Prostate gland (tissue), 2 donors: Measurements from ENCODE around the gene GLRX. TPM values are rescaled to one million over a fixed set of nuclear protein-coding genes. Genes with fewer than 3 reads are reported as not detected.
A peak's percentile ranks its signal among the peaks of the same experiment; 100 is the strongest.

ENCODE experiments used
- DNase-seq: peaks from one replicate; pipeline ENCODE4 v3.0.0-alpha.2; 2019; ENCODE audit warnings: low spot score
- H3K27ac ChIP-seq, 2 donors: fragments of 200-600 bp; sonication (generic); 2 replicates each; pipeline ENCODE4 v1.5.1; 2017 to 2019
- H3K27me3 ChIP-seq: fragments of 200-600 bp; sonication (generic); replicated peaks from 2 replicates; pipeline ENCODE4 v1.5.1; 2019; ENCODE audit not compliant: insufficient read depth
- H3K36me3 ChIP-seq, 2 donors: fragments of 200-600 bp; sonication (generic); 1 replicate in 1 of 2; 2 replicates in 1 of 2; pipeline versions ENCODE4 v1.5.1 to v1.8.1; 2017 to 2019
- H3K4me1 ChIP-seq: fragments of 200-600 bp; sonication (generic); replicated peaks from 2 replicates; pipeline ENCODE4 v1.5.1; 2019
- H3K4me3 ChIP-seq, 2 donors: fragments of 200-600 bp; sonication (generic); 2 replicates each; pipeline ENCODE4 v1.5.1; 2017 to 2019
- H3K9me3 ChIP-seq: fragments of 200-600 bp; sonication (generic); 2 replicates; pipeline ENCODE4 v1.5.1; 2017
- POLR2A ChIP-seq: fragments of 450-650 bp; IDR thresholded peaks from one replicate; pipeline ENCODE4 v1.6.1; 2016; ENCODE audit warnings: antibody characterized with exemption, mild to moderate bottlenecking
- POLR2AphosphoS5 ChIP-seq: sonication (generic); formaldehyde crosslinking; IDR thresholded peaks from one replicate; pipeline ENCODE4 v1.6.1; 2017; ENCODE audit warnings: antibody characterized with exemption
- WGBS: methylation state at CpG from one replicate; pipeline ENCODE4 v1.1.5; 2018; 5-methylcytosine and 5-hydroxymethylcytosine counted together
- intact Hi-C: fragments of 100-400 bp; cut with DNase I; formaldehyde crosslinking; loops from one replicate; pipeline ENCODE4 v1.14.2; 2022
- total RNA-seq, 2 donors: library from RNA; depleted of rRNA; stranded (reverse); fragments of >200 nt; gene quantifications; one replicate each; pipeline ENCODE4 v1.1.0, GENCODE V29; 2016
- TF ChIP-seq, protein P1 (sequence below), 4 experiments: fragments of 200-600 bp in 2 of 4; fragments of 450-650 bp in 2 of 4; sonication (generic) in 2 of 4; IDR thresholded peaks; 1 replicate in 3 of 4; 2 replicates in 1 of 4; pipeline ENCODE4 v1.5.1; 2016 to 2019; ENCODE audit warnings: antibody characterized with exemption in 4 of 4, mild to moderate bottlenecking in 2 of 4, moderate library complexity in 2 of 4

The GLRX gene
- total RNA-seq, 2 donors from 2014 or later = 16.6 to 34.8 TPM

DNA sequence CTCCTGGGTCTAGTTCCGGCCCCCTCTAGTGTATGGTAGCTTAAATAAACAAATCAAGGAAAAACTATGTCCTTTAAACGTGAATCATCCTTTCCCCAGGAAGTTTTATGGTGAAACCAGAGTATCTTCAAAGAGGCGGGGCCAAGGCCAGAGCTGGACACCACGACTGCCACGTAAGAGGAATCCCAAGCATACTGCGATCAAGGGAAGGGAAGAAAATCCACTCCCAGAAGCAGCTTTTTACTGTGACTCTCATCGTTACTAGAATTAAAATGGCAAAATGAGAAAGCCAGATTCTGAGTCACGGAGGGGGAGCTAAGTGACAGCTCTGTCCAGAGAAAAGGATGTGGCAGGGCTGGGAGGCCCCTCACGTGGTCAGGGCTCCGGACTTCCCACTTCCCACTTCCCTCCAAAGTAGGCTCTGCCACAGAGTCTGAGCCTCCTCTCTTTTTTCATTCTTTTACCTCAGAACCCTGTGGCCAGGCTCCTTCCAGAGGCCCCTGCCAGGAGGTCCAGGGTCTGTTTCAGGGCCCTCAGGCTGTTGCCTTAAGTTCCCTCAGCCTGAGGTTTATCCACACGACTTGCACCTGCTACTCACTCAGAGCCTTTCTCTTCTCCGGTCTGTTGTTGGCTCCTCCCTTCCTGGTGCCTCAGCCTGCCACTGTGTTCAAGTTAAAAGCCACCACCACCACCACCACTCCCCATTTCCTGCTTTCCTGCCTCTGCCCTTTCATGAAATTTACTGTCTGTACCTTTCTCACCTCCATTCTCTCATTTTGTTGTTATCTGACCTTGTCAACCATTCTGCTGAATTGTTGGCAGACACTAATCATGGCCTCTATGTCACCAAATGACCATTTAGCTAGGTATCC, 1.4 kb upstream of the GLRX start:
- no peaks in the 10 kb centered on the region for H3K9me3 ChIP-seq
- no peaks in the 10 kb centered on the region for H3K36me3 ChIP-seq
- no peaks in the 10 kb centered on the region for H3K27me3 ChIP-seq
- peak overlapping the region; percentile 76 to 82 for H3K27ac ChIP-seq
- TF ChIP-seq, protein P1, sequence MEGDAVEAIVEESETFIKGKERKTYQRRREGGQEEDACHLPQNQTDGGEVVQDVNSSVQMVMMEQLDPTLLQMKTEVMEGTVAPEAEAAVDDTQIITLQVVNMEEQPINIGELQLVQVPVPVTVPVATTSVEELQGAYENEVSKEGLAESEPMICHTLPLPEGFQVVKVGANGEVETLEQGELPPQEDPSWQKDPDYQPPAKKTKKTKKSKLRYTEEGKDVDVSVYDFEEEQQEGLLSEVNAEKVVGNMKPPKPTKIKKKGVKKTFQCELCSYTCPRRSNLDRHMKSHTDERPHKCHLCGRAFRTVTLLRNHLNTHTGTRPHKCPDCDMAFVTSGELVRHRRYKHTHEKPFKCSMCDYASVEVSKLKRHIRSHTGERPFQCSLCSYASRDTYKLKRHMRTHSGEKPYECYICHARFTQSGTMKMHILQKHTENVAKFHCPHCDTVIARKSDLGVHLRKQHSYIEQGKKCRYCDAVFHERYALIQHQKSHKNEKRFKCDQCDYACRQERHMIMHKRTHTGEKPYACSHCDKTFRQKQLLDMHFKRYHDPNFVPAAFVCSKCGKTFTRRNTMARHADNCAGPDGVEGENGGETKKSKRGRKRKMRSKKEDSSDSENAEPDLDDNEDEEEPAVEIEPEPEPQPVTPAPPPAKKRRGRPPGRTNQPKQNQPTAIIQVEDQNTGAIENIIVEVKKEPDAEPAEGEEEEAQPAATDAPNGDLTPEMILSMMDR (IDR thresholded peaks at IDR 0.05) = no peak
- no peak for TF ChIP-seq POLR2A
- TF ChIP-seq POLR2AphosphoS5 = peak; percentile 10
- intact Hi-C loops = loop anchor here (5.0 kb wide), 1 partner anchor 92 kb away; the partner anchor contains the start of gene RHOBTB3
- 31% methylated on average over 12 of the region's 12 CpGs for WGBS
- H3K4me3 ChIP-seq = no peak overlapping the region
- H3K4me1 ChIP-seq = peaks cover 3% of the 10 kb centered on the region
- no peak for DNase-seq

DNA sequence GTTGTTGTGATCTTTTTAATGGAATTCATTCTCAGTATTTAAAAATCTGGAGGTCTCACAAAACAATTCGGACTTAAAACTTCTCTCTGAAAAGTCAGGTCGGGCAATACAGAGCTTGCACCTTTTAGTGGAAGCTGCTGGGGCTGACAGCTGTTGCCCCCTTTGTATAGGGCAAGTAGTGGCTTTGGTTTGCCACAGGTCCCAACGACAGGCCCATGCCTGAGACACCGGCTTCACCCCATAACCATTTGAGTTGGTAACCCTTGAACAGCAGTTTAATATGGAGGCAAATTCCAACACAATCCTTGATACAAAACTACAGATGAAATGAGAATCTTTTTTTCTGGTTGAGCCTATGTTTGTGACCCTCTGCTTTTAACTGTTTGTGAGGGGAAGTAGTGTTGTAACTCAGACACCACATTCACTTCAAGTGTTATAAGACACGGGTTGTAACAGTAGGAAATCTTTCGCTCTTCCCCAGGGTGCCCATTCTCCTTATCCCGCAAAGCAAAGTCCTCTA, 752 bp upstream of the GLRX start:
- DNase-seq = no peak
- Histone ChIP-seq H3K27me3 (no peaks in the 10 kb centered on the region), H3K36me3 (no peaks in the 10 kb centered on the region), H3K4me3 (peak overlapping the region in 1 of 2 donors; percentile 56), H3K9me3 (no peaks in the 10 kb centered on the region), H3K27ac (peak overlapping the region; percentile 76 to 82), H3K4me1 (peaks cover 3% of the 10 kb centered on the region)
- TF ChIP-seq, protein P1 (IDR thresholded peaks at IDR 0.05) = no peak
- TF ChIP-seq POLR2AphosphoS5 (no peak), POLR2A (no peak)
- WGBS = 47% methylated on average over 7 of the region's 7 CpGs
- intact Hi-C loops = loop anchor here (5.0 kb wide), 1 partner anchor 91 kb away; the partner anchor contains the start of gene RHOBTB3

DNA sequence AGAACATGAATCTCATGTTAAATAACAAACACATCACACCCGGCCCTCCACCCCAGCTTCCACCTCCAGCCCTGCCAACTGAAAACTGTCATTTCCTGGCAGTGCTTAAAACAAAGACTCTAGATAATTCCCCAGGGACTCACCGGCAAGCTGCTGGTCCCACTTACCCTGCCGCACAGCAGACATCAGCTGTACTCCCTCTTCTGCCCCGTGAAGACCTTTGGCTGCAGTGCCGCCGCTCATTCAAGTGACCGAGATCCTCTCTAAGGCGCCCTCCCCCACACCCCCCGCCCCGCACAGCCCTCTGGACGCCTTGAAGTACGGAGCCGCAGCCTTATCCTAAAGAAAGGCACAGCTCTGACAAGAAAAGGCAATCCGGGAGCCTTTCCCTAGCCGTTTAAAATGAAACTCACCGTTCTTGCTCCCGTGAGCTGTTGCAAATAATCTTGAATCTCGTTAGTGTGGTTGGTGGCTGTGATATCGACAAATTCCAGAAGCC, 434 bp downstream of the GLRX start:
- H3K36me3 ChIP-seq = no peaks in the 10 kb centered on the region
- H3K9me3 ChIP-seq = no peaks in the 10 kb centered on the region
- peaks cover 3% of the 10 kb centered on the region for H3K4me1 ChIP-seq
- peak; percentile 52 for DNase-seq
- WGBS = under 1% methylated on average over 19 of the region's 19 CpGs
- no peaks in the 10 kb centered on the region for H3K27me3 ChIP-seq
- peak overlapping the region; percentile 56 for H3K4me3 ChIP-seq
- intact Hi-C loops = loop anchor here (5.0 kb wide), 1 partner anchor 90 kb away; the partner anchor contains the start of gene RHOBTB3
- peak overlapping the region; percentile 76 to 82 for H3K27ac ChIP-seq
- TF ChIP-seq POLR2A (no peak), POLR2AphosphoS5 (no peak)
- TF ChIP-seq, protein P1 (IDR thresholded peaks at IDR 0.05) = no peak

DNA sequence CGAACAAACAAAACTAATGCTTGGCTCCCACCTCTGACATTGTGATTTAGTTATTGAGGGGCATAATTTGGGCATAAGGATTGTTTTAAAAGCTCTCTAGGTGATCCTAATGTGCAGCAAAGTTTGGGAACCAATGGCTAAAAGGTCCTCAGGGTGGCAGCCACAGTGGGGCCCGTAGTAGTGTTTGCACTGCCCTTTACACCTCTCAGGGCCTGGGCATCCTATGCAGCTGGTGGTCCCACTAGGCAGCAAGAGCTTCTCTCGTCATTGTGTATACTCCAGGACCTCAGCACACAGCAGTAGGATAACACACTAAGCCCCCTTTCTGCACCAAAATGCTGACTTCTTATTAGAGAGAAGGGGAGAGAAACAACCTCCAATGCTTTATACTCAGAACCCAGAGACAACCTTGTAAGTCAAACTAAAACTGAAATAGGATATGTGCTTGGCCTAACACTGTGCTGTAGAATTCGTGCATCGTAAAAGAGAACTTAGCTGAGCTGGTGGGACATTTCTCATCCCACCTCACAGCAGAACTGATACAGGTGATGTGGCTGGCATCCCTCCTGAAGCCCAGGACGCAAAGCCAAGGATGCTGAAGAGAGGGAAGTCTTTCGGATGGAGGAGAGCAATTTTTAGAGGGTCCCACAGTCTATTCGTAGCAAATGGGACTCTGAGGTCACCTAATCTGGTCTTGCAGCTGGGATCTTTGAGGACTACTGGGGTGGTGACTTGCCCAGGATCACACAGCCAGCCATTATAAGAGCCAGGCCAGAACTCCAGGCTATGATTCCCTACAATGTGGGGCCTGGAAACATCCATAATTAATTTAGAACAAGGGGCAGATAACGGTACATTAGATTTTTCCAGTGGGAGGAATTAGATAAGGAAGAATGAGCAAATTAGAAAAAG, 1.2 kb downstream of the GLRX start:
- peaks cover 3% of the 10 kb centered on the region for H3K4me1 ChIP-seq
- intact Hi-C loops = loop anchor here (5.0 kb wide), 1 partner anchor 89 kb away; the partner anchor contains the start of gene RHOBTB3

More for the DNA sequence above, 1.2 kb downstream of the GLRX start:
- H3K27me3 ChIP-seq = no peaks in the 10 kb centered on the region
- DNase-seq = no peak
- H3K36me3 ChIP-seq = no peaks in the 10 kb centered on the region
- H3K9me3 ChIP-seq = no peaks in the 10 kb centered on the region
- peak overlapping the region; percentile 56 for H3K4me3 ChIP-seq
- TF ChIP-seq POLR2AphosphoS5 (no peak), POLR2A (no peak)
- TF ChIP-seq, protein P1 (IDR thresholded peaks at IDR 0.05) = no peak
- WGBS = 39% methylated on average over 9 of the region's 9 CpGs
- H3K27ac ChIP-seq = peak overlapping the region; percentile 76 to 82
